ENCODE measurements around the gene LY86.
"Not testable (repeated sequence)": the region's sequence is repeated elsewhere in the genome, so short reads cannot be mapped to it uniquely, and the experiment has no call there.

LY86 gene

GRCh38 chr6:6612308-6612707, 23.8 kb downstream of the LY86 start:
- no peak for DNase-seq (ENCODE audit: extremely low spot score)
- ChIA-PET CTCF (interaction anchor here (0.6 kb wide), 1 partner anchor 632 kb away, joined by 3 read pairs; no protein-coding TSS in a partner anchor), POLR2A (no interaction called here)
- TF ChIP-seq ELF4 (IDR thresholded peaks at IDR 0.05) = no peak
- TF ChIP-seq TARDBP (IDR thresholded peaks at IDR 0.05) = no peak
- no peak for TF ChIP-seq SUZ12 (IDR thresholded peaks at IDR 0.05)
- TF ChIP-seq PKNOX1 (IDR thresholded peaks at IDR 0.05) = no peak
- no peak for TF ChIP-seq ZNF384 (IDR thresholded peaks at IDR 0.05)
- TF ChIP-seq FOXK2 (IDR thresholded peaks at IDR 0.05) = no peak
- no peak for TF ChIP-seq FOXA1 (IDR thresholded peaks at IDR 0.05)
- TF ChIP-seq CTBP1 (IDR thresholded peaks at IDR 0.05; ENCODE audit: borderline replicate concordance) = no peak
- TF ChIP-seq NFRKB (IDR thresholded peaks at IDR 0.05) = no peak
- no peak for TF ChIP-seq HDGF (IDR thresholded peaks at IDR 0.05; ENCODE audit: borderline replicate concordance)
- no peak for TF ChIP-seq FOXM1 (IDR thresholded peaks at IDR 0.05; ENCODE audit: borderline replicate concordance)
- no peak for TF ChIP-seq LEF1 (IDR thresholded peaks at IDR 0.05; ENCODE audit: borderline replicate concordance)
- TF ChIP-seq ARNT (IDR thresholded peaks at IDR 0.05) = no peak
- TF ChIP-seq BHLHE40 (IDR thresholded peaks at IDR 0.05; ENCODE audit: borderline replicate concordance) = no peak
- TF ChIP-seq L3MBTL2 (conservative IDR thresholded peaks at IDR 0.05) = no peak

DNA sequence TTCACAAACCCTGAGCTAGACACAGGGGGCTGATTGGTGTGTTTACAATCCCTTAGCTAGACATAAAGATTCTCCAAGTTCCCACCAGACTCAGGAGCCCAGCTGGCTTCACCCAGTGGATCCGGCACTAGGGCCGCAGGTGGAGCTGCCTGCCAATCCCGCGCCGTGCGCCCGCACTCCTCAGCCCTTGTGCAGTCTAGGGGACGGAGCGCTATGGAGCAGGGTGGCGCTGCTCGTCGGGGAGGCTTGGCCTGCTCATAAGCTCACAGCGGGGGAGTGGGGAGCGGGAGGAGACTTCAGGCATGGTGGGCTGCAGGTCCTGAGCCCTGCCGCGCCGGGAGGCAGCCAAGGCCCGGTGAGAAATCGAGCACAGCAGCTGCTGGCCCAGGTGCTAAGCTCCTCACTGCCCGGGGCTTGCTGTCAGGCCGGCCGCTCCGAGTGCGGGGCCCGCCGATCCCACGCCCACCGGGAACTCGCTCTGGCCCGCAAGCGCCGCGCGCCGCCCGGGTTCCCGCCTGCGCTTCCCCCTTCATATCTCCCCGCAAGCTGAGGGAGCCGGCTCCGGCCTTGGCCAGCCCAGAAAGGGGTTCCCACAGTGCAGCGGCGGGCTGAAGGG, 24.7 kb downstream of the LY86 start:
- POLR2A ChIA-PET = not testable (repeated sequence)

DNA sequence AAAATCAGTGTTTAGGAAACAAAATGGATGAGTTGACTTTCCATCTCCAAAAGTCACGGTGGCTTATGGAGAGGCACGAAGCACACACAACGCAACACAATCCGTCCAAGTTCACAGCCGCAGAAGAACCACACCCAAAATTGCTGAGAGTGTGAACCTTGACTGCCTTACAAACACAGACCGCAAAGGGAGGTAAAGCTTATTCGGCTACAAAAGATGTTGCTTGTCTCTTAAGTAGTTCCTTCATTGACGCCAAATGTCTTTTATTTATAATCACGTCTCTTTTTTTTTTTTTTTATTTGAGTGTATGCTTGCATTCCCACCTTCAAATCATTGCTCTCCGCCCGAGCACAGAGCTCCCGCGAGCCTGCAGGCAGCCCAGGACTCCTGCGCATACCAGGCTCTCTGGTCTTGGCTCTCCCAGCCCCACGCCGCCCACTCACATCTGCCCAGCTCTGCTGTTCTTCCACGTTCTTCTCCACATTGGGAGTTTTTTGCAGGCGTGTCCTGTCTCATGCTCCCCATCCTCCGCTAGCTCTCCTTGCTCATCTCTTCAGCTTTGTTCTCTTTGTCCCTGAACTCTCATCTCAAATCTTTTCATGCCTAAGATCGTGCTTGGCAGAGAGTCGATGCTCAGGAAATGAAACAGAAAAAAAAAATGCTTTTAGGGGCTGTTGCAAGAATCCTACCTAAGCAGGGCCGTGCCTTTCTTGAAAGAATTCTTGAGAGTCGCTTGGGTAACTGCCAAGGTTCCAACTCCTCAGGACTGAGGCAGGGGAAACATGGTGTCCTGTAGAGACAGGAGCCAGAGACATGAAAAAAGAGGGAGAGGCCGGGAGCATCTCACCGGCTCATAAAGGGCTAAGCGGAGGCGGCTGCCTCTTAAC, 25.8 kb downstream of the LY86 start:
- ChIA-PET CTCF (interaction anchor here (0.6 kb wide), 1 partner anchor 28 kb away, joined by 3 read pairs; no protein-coding TSS in a partner anchor), POLR2A (no interaction called here)
- DNase-seq (ENCODE audit: extremely low spot score) = no peak
- no peak for TF ChIP-seq FOXA1 (IDR thresholded peaks at IDR 0.05)
- no peak for TF ChIP-seq SUZ12 (IDR thresholded peaks at IDR 0.05)
- no peak for TF ChIP-seq LEF1 (IDR thresholded peaks at IDR 0.05; ENCODE audit: borderline replicate concordance)
- TF ChIP-seq TARDBP (IDR thresholded peaks at IDR 0.05) = no peak
- TF ChIP-seq ELF4 (IDR thresholded peaks at IDR 0.05) = no peak
- TF ChIP-seq FOXK2 (IDR thresholded peaks at IDR 0.05) = no peak
- no peak for TF ChIP-seq BHLHE40 (IDR thresholded peaks at IDR 0.05; ENCODE audit: borderline replicate concordance)
- TF ChIP-seq L3MBTL2 (conservative IDR thresholded peaks at IDR 0.05) = no peak
- no peak for TF ChIP-seq HDGF (IDR thresholded peaks at IDR 0.05; ENCODE audit: borderline replicate concordance)
- no peak for TF ChIP-seq ZNF384 (IDR thresholded peaks at IDR 0.05)
- TF ChIP-seq NFRKB (IDR thresholded peaks at IDR 0.05) = no peak
- TF ChIP-seq SP1 (IDR thresholded peaks at IDR 0.05) = no peak
- no peak for TF ChIP-seq ARNT (IDR thresholded peaks at IDR 0.05)
- TF ChIP-seq PKNOX1 (IDR thresholded peaks at IDR 0.05) = no peak
- TF ChIP-seq FOXM1 (IDR thresholded peaks at IDR 0.05; ENCODE audit: borderline replicate concordance) = no peak
- TF ChIP-seq CTBP1 (IDR thresholded peaks at IDR 0.05; ENCODE audit: borderline replicate concordance) = no peak

More for the DNA sequence above, 24.7 kb downstream of the LY86 start:
- DNase-seq (ENCODE audit: extremely low spot score); CTCF ChIA-PET: not testable (repeated sequence)

- ChIA-PET POLR2A (no interaction called here), CTCF (interaction anchor here (0.6 kb wide), 1 partner anchor 27 kb away, joined by 3 read pairs; no protein-coding TSS in a partner anchor)
- TF ChIP-seq SUZ12 (IDR thresholded peaks at IDR 0.05) = no peak
- TF ChIP-seq SP1 (IDR thresholded peaks at IDR 0.05) = no peak
Measured at GRCh38 chr6:6614983-6615349, 26.4 kb downstream of the LY86 start.

DNA sequence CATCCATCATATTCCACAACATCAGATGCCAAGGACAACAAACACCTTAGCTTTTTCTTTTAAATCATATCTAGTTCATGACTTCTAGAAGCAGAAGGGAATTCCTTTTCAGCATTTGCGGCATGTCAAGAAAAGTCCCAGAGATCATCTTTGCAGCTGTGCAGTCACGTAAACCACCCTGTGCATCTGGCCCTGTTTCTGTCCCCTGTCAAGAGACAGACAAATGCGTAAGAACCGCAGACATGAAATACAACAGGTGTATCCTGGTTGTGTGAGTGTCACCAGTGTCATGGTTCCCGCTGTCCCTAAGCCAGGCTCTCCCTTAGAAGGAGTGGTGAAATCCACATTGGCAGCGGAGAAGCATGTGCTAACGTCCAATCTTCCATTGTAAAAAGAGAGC, 28.1 kb downstream of the LY86 start:
- ChIA-PET POLR2A (no interaction called here), CTCF (no interaction called here)
- TF ChIP-seq PKNOX1 (IDR thresholded peaks at IDR 0.05) = no peak
- TF ChIP-seq LEF1 (IDR thresholded peaks at IDR 0.05; ENCODE audit: borderline replicate concordance) = no peak
- TF ChIP-seq FOXK2 (IDR thresholded peaks at IDR 0.05) = no peak
- TF ChIP-seq TARDBP (IDR thresholded peaks at IDR 0.05) = no peak
- TF ChIP-seq ARNT (IDR thresholded peaks at IDR 0.05) = no peak
- no peak for TF ChIP-seq BHLHE40 (IDR thresholded peaks at IDR 0.05; ENCODE audit: borderline replicate concordance)
- no peak for TF ChIP-seq HDGF (IDR thresholded peaks at IDR 0.05; ENCODE audit: borderline replicate concordance)
- TF ChIP-seq L3MBTL2 (conservative IDR thresholded peaks at IDR 0.05) = no peak
- TF ChIP-seq ELF4 (IDR thresholded peaks at IDR 0.05) = no peak
- no peak for TF ChIP-seq SUZ12 (IDR thresholded peaks at IDR 0.05)
- no peak for TF ChIP-seq CTBP1 (IDR thresholded peaks at IDR 0.05; ENCODE audit: borderline replicate concordance)
- no peak for TF ChIP-seq ZNF384 (IDR thresholded peaks at IDR 0.05)
- TF ChIP-seq FOXM1 (IDR thresholded peaks at IDR 0.05; ENCODE audit: borderline replicate concordance) = no peak
- TF ChIP-seq FOXA1 (IDR thresholded peaks at IDR 0.05) = no peak
- no peak for TF ChIP-seq SP1 (IDR thresholded peaks at IDR 0.05)
- TF ChIP-seq NFRKB (IDR thresholded peaks at IDR 0.05) = no peak
- no peak for DNase-seq (ENCODE audit: extremely low spot score)

More at GRCh38 chr6:6614983-6615349, 26.4 kb downstream of the LY86 start:
- DNase-seq (ENCODE audit: extremely low spot score) = no peak

All from HEK293T (cell line).